ENCODE data around the gene FITM1.

FITM1 gene

DNA sequence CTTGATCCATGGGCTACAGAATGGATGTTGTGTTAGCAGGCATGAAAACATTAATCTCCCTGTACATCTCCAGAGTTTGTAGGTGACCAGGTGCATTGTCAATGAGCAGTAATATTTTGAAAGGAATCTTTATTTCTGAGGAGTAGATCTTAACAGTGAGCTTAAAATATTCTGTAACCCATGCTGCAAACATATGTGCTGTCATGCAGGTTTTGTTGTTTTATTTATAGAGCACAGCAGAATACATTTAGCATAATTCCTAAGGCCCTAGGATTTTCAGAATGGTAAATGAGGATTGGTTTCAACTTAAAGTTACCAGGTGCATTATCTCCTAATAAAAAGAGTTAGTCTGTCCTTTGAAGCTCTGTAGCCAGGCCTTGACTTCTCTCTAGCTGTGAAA, 3.5 kb upstream of the FITM1 start:
- POLR2A ChIA-PET, result interaction anchor here (1.7 to 2.6 kb wide), 2 partner anchors 9 to 12 kb away, joined by 10 to 14 read pairs; partner anchors contain the start of genes DCAF11, NRL and PSME1

GRCh38 chr14:24127673-24128072, 2.8 kb upstream of the FITM1 start:
- ChIA-PET CTCF (no interaction called here), POLR2A (interaction anchor here (1.7 to 2.6 kb wide), 2 partner anchors 8 to 13 kb away, joined by 10 to 14 read pairs; partner anchors contain the start of genes DCAF11, NRL and PSME1)
- H3K4me1 ChIP-seq (ENCODE audit: control insufficient read depth, insufficient read depth, low read length), result no peaks in the 10 kb centered on the region
- no peak overlapping the region for H3K4me3 ChIP-seq (ENCODE audit: low read depth, low read length)
- no peaks in the 10 kb centered on the region for H3K9me3 ChIP-seq (ENCODE audit: control insufficient read depth, insufficient read depth, low read depth, low read length)
- TF ChIP-seq ZNF585B (tag by site-specific recombination; IDR thresholded peaks at IDR 0.05) (no peak), REST (tag by site-specific recombination; IDR thresholded peaks at IDR 0.05) (no peak), ZNF768 (tag by site-specific recombination; IDR thresholded peaks at IDR 0.05) (no peak), ZNF549 (tag by site-specific recombination; IDR thresholded peaks at IDR 0.05) (no peak)
- TF ChIP-seq, protein P1, sequence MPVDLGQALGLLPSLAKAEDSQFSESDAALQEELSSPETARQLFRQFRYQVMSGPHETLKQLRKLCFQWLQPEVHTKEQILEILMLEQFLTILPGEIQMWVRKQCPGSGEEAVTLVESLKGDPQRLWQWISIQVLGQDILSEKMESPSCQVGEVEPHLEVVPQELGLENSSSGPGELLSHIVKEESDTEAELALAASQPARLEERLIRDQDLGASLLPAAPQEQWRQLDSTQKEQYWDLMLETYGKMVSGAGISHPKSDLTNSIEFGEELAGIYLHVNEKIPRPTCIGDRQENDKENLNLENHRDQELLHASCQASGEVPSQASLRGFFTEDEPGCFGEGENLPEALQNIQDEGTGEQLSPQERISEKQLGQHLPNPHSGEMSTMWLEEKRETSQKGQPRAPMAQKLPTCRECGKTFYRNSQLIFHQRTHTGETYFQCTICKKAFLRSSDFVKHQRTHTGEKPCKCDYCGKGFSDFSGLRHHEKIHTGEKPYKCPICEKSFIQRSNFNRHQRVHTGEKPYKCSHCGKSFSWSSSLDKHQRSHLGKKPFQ (tag by site-specific recombination; IDR thresholded peaks at IDR 0.05), result no peak
- H3K36me3 ChIP-seq (ENCODE audit: control insufficient read depth in 2 of 2, insufficient read depth in 1 of 2, low read length in 2 of 2), result peaks cover 0 to 15% of the 10 kb centered on the region in 2 experiments; a peak in 1 of 3 replicates
- no peak overlapping the region for H3K27ac ChIP-seq (ENCODE audit: extremely low read depth, low read depth, low read length)

More for the DNA sequence above, 3.5 kb upstream of the FITM1 start:
- TF ChIP-seq ZNF16 (tag by site-specific recombination; IDR thresholded peaks at IDR 0.05; ENCODE audit: low read depth) (no peak), ZNF580 (tag by site-specific recombination; IDR thresholded peaks at IDR 0.05) (no peak), ZNF677 (tag by site-specific recombination; IDR thresholded peaks at IDR 0.05) (no peak), ZNF140 (tag by site-specific recombination; IDR thresholded peaks at IDR 0.05) (no peak), ZNF404 (tag by site-specific recombination; IDR thresholded peaks at IDR 0.05) (no peak), SP2 (tag by site-specific recombination; IDR thresholded peaks at IDR 0.05) (no peak), ZNF571 (tag by site-specific recombination; IDR thresholded peaks at IDR 0.05) (no peak), GFI1B (tag by site-specific recombination; IDR thresholded peaks at IDR 0.05) (no peak), ZNF654 (tag by site-specific recombination; IDR thresholded peaks at IDR 0.05; ENCODE audit: low read depth) (no peak), KLF9 (tag by site-specific recombination; IDR thresholded peaks at IDR 0.05; ENCODE audit: low read depth) (no peak), ZNF132 (tag by site-specific recombination; IDR thresholded peaks at IDR 0.05; ENCODE audit: borderline replicate concordance) (no peak), ZNF670 (tag by site-specific recombination; IDR thresholded peaks at IDR 0.05; ENCODE audit: low read depth) (no peak), ZNF521 (tag by site-specific recombination; IDR thresholded peaks at IDR 0.05) (no peak), EGR2 (tag by site-specific recombination; IDR thresholded peaks at IDR 0.05; ENCODE audit: low read depth) (no peak), ZNF549 (tag by site-specific recombination; IDR thresholded peaks at IDR 0.05) (no peak), ZNF341 (tag by site-specific recombination; IDR thresholded peaks at IDR 0.05; ENCODE audit: low read depth) (no peak)
- TF ChIP-seq, protein P2, sequence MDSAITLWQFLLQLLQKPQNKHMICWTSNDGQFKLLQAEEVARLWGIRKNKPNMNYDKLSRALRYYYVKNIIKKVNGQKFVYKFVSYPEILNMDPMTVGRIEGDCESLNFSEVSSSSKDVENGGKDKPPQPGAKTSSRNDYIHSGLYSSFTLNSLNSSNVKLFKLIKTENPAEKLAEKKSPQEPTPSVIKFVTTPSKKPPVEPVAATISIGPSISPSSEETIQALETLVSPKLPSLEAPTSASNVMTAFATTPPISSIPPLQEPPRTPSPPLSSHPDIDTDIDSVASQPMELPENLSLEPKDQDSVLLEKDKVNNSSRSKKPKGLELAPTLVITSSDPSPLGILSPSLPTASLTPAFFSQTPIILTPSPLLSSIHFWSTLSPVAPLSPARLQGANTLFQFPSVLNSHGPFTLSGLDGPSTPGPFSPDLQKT (IDR thresholded peaks at IDR 0.05; ENCODE audit: borderline replicate concordance, low read depth, low read length), result no peak
- TF ChIP-seq, protein P3, sequence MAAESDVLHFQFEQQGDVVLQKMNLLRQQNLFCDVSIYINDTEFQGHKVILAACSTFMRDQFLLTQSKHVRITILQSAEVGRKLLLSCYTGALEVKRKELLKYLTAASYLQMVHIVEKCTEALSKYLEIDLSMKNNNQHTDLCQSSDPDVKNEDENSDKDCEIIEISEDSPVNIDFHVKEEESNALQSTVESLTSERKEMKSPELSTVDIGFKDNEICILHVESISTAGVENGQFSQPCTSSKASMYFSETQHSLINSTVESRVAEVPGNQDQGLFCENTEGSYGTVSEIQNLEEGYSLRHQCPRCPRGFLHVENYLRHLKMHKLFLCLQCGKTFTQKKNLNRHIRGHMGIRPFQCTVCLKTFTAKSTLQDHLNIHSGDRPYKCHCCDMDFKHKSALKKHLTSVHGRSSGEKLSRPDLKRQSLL (tag by site-specific recombination; IDR thresholded peaks at IDR 0.05), result no peak
- H3K36me3 ChIP-seq (ENCODE audit: control insufficient read depth in 2 of 2, insufficient read depth in 1 of 2, low read length in 2 of 2), result peaks cover 0 to 18% of the 10 kb centered on the region in 2 experiments; a peak in 1 of 3 replicates
- CTCF ChIA-PET, result interaction anchor here (1.3 kb wide), 1 partner anchor 34 kb away, joined by 4 read pairs; no protein-coding TSS in a partner anchor
- no peak overlapping the region for H3K4me3 ChIP-seq (ENCODE audit: low read depth, low read length)
- H3K4me1 ChIP-seq (ENCODE audit: control insufficient read depth, insufficient read depth, low read length), result no peaks in the 10 kb centered on the region
- no peaks in the 10 kb centered on the region for H3K9me3 ChIP-seq (ENCODE audit: control insufficient read depth, insufficient read depth, low read depth, low read length)
- H3K27ac ChIP-seq (ENCODE audit: extremely low read depth, low read depth, low read length), result no peak overlapping the region

All from HEK293 (cell line).